Activated T-cell treated with anti-CD3 and anti-CD28 coated beads for 4 hours (primary cell): ENCODE results near the gene GPER1.

Experiments used
- DNase-seq: peaks from one replicate; pipeline ENCODE4 v3.0.0-alpha.2; 2020

Gene GPER1

DNA sequence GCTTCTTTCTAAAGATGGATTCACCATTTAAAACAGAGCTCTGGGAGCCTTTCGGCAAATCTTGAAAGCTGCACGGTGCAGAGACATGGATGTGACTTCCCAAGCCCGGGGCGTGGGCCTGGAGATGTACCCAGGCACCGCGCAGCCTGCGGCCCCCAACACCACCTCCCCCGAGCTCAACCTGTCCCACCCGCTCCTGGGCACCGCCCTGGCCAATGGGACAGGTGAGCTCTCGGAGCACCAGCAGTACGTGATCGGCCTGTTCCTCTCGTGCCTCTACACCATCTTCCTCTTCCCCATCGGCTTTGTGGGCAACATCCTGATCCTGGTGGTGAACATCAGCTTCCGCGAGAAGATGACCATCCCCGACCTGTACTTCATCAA lies 3.7 kb downstream of the GPER1 start:
- no peak for DNase-seq

DNA sequence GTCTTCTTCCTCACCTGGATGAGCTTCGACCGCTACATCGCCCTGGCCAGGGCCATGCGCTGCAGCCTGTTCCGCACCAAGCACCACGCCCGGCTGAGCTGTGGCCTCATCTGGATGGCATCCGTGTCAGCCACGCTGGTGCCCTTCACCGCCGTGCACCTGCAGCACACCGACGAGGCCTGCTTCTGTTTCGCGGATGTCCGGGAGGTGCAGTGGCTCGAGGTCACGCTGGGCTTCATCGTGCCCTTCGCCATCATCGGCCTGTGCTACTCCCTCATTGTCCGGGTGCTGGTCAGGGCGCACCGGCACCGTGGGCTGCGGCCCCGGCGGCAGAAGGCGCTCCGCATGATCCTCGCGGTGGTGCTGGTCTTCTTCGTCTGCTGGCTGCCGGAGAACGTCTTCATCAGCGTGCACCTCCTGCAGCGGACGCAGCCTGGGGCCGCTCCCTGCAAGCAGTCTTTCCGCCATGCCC lies 4.3 kb downstream of the GPER1 start:
- no peak for DNase-seq

DNA sequence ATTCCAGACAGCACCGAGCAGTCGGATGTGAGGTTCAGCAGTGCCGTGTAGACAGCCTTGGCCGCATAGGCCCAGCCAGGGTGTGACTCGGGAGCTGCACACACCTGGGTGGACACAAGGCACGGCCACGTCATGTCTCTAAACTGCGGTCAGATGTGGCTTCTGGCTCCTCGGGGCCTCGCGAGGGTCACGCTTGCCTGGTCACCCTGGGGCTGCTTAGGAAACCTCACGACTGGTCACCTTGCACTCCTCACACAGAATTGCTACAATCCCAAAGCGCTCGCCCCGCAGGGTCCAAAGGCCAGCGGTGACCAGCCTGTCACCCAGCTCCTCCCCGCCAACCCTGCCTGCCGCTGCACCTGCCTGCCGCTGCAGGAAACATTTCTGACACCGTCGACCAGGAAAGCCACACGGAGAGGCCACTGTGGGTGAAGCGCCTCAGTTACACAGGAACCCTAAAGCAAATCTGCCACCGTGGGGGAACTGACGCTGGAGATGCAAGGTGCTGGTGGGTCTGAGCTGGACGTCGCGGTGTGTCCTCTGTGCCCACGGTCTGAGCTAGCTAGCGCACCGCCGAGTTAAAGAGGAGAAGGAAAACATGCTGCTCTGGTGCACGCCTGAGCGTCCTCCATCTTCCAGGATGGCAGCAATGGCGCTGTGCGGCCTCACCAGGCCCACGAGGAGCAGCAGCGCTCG lies 5.0 kb downstream of the GPER1 start:
- no peak for DNase-seq

DNA sequence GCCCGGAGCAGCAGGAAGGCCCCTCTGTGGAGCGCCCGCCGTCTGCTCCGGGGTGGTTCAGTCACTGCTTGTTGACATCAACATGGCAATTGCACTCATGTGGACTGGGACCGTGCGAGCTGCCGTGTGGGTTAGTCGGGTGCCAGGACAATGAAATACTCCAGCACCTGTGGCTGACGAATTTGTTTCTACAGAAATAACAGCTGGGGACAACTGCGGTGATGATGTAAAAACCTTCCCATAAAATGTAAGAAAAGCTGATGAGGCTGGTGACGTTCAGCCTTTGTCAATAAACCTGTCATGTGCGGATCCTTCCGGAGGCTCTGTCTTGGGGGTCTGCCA lies 5.6 kb downstream of the GPER1 start:
- no peak for DNase-seq

DNA sequence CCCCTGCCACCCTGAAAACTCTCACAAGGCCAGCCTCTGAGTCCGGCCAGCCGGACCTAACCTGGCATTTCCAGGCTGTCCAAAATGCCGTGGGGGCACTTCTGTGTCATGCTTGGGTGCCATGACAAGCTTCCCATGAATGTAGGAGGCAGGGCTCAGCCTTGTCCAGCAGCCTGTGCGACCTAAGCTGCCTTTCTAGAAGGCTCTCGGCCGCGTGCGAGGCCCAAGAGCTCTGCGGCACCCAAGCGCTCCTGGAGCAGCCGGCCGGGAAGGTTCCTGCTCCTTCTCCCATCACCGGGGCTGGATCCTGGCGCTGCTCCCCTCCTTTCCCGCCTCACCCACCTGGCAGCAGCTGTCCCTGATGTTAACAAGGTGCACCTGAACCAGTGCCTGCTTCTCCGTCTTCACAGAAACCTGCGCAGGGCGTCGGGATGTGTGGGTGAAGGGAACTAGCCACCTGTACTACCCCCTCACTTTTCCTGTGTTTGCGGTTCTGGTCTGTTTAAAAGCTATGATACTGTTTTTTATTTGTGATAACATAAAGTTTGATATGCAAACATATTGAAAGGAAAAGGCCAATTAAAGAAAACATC lies 6.1 kb downstream of the GPER1 start:
- DNase-seq: no peak

DNA sequence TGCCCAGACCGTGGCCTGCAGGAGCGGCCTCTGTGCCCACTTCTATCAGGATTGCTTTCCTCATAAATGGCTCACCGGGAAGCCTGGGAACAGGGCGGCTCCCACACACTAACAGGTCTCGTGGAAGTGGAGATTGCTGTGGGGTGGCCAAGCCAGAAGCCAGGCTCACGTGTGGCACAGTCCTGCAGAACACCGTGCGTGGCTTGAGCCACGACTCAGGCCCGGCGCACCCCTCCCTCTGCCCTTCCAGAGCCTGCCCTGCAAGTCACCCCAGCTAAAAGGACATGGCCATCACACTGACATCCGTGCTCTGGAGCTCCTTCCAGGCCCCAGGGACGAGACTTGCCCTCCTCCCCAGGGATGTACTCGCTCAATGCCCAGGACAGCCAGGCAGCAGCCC lies 7.0 kb downstream of the GPER1 start:
- DNase-seq: no peak

DNA sequence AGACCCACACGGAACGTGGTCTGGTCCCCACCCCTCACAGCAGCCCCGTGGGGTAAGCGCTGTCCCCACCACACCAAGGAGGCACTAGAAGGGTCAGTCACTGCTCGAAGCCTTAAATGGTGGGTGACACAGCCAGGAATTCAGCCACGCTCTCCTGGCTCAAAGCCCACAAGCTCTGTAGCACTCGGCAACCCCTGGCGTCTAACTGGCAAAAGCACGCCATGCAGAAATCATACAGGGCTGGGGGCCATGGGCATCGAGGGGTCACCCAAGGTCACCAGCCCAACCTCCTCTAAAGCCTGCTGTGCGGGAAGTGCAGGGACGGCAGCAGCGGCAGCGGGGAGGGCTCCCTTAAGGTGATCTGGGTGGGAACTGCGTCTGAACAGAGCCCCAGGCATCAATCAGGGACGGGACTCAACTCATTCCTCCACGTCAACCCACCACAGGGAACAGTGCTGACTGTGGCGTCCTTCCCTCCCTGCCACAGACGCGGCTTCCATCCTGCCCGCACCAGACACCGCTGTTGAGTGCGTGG lies 7.8 kb downstream of the GPER1 start:
- DNase-seq: no peak

DNA sequence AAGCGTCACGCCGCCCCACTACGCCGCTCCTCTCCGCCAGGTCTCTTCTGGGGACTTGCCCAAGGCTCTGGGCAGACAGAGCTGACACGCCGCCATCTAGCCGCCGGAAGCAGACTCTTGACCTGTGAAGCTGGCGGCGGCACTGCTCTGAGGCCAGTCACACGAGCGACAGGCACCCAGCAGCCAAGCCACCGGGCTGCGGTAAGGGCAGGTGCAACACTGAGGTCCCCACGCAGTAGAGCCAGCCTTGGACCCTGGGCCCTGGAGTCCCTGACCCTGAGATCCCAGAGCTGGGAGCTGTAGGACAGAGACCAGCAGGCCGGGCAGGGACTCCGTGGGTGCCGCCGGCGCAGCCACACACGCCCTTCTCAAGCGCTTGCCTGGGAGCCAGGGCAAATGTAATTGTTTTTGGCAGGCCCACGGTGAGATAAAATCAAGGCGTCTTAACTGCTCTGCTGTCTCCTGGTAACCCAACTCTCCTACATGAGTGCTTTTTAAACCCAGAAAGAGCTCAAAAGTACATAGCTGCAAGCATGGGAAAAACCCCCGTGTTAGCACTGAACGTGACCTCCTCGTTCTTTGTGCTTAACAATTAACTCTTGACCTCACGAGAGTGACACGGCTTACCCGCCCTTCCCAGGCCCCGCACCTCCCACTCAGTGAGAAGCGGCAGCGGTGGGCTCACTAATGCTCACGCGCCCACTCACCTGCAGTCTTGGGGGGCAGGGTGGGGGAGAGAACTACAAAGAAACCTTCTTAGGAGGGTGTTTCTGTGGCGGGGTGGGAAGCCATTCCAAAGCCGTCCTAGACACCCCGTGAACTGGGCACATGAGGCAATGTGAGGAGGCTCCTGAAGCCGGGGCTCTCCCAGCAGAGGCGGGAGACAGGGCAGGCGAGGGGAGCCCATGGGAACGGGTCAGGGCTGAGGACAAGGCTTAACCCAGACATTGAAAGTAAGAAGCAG lies 8.5 kb downstream of the GPER1 start:
- no peak for DNase-seq

DNA sequence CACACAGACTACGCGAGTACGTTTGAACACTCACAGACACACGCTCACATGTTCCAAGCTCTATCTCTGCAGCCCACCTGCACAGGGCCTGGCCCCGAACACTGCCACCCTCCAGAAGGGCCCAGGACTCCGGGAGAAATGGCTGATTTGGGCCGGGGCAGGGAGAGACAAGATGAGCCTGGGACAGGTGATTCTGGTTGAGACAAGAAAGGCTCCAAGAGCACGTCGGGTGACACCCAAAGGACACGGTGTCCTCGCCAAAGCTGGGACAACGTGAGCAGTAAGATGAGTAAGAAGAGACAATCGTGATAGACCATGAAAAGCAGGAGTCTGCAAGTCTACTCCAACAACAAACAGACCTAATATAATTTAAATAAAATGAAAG lies 9.2 kb downstream of the GPER1 start:
- no peak for DNase-seq

DNA sequence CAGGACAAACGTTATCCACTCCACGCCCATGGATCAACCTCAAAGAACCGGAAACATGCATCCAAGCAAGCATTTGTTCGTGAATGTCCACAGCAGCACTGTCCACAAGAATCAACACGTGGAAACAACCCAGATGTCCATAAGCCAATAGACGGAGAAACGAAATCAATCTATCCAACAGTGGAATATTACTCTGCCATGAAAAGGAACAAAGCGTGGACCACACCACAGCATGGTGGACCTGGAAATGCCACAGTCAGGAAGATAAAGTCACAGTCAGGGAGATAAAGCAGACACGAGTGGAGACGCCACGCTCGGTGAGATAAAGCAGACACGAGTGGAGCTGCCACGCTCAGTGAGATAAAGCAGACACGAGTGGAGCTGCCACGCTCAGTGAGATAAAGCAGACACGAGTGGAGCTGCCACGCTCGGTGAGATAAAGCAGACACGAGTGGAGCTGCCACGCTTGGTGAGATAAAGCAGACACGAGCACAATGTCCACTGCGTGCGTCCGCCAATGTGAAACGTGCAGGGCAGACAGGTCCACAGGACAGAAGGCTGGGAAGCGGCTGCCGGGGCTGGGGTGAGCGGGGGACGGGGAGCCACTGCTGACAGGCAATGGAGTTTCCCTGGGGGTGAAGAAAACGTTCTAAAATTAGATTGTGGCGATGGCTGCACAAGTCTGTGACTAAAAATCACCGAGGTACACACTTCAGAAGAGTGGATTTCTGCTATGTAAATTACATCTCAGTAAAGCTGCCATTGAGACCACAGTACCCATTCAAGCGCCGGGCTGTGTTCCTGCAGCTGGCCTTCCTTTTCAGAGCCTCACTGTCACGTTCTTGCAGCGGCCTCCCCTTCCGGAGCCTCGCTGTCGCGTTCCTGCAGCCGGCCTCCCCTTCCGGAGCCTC lies 10.6 kb downstream of the GPER1 start:
- no peak for DNase-seq

DNA sequence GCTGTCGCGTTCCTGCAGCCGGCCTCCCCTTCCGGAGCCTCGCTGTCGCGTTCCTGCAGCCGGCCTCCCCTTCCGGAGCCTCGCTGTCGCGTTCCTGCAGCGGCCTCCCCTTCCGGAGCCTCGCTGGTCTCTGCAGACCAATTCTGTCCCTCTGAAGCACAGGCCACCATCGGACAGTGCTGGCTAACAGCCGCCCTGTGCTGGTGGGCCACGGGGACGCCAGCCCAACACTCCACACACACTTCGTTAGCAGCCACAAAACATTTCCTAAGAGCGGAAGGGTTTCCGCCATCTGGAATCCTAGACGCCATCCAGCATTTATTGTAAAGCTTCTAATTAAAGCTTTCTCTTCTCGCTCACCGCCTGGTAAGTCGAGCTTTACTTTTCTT lies 11.2 kb downstream of the GPER1 start:
- DNase-seq: no peak

DNA sequence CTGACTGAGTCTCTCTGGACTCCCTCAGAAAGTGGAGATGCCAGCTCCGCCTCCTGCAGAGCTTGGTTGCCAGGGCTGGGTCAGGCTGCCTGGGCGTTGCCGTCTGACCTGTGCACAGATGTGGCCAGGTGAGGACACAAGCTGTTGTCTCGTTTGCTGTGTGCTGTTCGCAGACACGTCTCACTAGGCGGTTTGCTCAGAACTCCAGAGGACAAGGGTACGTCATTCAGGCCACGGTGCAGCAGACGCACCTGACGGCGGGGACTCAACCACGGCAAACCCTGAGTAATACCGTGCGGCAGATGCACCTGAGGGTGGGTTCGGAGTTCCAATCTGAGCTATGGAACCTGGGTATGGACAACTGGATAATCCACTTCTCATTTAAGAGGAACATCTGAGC lies 11.7 kb downstream of the GPER1 start:
- DNase-seq: no peak

DNA sequence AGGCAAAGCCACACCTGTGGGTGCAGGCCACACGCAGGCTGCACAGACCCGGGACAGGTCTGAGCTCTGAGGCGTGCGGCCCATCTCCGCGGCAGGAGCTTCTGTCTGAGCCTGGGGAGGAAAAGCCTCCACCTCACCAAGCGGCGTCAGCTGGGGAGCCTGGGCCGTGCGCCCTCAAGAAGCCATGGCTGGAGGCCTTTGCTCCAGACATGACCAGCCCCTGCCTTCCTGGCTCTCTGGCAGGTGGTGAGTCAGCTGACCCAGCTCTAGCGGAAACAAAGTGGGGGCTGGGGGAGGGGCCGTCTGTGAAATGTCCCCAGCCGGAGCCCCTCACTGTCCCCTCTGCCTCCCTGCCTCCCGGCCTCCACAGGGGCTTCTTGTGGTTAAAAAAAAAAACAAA lies 12.5 kb downstream of the GPER1 start:
- no peak for DNase-seq

DNA sequence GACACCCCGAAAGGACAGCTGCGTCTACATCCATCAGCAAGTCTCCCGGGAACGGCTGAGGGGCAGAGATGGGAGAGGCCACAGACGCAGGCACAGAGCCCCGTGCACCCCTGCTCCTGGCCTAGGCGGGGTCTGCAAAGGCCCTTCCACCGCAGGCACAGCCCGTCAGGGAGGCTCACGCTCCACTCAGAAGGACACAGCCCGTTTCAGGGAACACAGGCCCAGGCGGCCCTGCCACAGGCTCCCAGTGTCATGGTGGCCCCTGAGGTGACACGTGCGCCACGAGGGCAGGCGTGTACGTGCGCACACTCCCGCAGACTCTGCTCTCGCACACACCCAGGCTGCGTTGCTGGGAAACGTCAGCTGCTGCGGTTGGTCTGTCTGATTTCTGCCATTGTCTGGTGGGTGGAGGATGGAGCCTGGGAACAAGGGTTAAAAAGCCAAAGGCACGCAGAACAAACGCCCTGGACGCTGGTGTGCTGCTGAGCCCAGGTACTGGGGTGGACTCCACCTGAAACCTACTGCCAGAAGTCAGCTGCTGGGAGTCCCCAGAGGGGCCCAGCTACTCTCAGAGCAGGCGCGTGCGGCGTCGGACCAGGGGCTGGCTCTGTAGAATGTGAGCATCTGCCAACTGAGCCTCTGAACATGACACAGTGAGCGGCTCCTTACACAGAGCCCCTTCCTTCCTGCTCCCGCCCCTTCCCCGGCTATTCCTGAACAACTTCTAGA lies 13.1 kb downstream of the GPER1 start:
- DNase-seq: no peak

DNA sequence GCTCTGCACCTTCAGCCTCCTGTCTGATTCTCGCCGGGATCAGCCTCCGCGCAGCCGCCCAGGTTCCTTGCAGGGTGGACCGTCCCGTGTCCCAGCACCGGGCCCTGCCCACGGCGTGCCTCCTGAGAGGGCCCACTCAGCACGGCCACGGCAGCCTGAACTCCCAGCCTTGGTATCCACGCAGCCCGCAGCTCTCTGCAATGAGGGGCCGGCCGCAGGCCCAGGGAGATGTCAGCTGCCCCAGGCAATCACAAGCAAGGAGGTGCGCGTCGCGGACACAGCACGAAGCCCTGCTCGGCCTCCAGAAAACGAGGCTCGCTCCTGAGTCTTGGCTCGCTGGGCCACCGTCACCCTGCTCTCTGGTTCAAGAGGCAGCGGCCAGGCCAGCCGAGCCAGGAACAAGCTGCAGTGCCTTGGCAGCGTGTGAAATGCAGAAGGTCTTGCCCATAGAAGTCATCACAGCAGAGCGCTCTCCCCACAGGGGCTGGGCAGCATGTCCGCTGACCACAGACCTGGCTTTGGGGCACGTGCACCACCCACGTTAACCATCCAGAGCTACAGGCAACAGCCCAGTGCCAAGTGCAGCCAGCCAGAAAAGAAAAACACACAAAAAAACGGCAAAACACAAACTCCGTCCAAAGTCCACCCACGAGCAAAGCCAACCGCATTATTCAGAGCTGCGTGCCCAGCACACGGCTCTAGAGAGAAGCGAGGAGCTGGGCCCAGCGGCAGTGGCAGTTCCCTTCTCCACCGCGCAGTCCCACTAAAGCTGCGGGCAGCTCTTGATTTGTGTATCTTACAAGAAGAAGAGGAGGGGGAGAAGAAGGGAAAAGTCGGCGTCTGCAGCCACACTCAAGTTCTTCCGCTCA lies 13.9 kb downstream of the GPER1 start:
- DNase-seq: no peak

DNA sequence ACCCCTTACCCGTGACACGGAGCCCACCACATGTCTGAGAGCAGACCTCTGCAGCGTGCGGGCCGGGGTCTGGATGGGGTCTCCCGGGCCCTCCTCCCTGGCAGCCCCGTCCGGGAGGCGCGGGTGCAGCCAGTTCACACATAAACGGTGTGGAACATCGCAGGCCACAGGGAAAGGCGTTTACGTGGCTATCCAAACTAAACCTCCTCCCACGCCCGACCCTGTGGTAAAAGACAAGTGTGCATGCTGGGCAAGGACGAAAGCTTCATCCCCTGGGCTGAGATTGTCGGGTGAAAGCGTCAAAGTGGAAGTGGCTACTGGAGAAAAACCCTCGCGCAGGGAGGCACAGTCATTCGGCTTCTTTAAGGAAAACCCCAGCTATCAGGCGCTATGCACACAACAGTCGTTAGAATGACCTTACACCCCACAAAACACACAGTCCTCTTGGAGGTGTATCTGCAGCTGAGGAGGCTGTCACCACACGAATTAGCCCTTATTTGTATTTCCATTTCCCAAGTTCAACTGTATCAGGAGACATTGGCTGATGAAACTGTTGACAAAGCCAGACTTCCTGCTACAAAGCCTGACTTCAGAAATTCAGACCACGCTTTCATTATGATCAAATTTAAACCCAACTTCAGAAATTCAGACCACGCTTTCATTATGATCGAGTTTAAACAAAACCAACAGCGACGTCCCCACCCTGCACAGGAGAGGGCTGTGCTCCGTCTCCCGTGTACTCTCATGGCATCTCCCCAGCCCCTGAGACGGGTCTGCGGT lies 15.3 kb downstream of the GPER1 start:
- no peak for DNase-seq

DNA sequence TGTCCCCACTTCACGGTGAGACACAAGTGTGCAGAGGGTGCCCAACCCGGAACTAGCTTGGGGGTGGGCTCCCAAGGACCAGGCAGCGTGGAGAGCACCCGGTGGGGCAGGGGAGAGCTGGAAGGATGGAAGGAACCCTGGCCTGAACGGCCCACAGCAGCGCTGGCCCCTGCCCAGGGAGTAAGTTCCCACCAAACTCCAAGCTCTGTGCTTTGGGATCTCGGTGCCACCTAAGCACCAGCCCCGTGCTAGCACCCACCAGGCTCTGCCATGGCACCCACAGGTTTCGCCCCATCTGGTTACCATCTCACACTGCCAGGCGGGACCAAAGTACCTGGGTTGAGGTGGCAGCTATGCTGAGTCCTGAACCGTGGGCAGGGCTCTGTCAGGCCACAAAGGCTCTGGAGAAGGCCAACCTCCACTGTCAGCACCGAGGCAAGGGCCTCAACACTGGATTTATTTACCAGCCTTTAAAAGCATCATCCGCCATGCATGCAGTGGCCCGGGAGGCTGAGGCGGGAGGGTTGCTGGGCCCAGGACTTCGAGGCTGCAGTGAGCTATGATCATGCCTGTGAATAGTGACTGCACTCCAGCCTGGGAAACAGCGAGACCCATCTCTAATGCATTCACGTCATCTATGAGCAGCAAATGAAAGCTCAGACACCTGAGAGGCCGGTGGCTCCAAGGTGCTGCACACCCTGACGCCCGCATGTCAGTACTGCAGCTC lies 16.0 kb downstream of the GPER1 start:
- DNase-seq: no peak

DNA sequence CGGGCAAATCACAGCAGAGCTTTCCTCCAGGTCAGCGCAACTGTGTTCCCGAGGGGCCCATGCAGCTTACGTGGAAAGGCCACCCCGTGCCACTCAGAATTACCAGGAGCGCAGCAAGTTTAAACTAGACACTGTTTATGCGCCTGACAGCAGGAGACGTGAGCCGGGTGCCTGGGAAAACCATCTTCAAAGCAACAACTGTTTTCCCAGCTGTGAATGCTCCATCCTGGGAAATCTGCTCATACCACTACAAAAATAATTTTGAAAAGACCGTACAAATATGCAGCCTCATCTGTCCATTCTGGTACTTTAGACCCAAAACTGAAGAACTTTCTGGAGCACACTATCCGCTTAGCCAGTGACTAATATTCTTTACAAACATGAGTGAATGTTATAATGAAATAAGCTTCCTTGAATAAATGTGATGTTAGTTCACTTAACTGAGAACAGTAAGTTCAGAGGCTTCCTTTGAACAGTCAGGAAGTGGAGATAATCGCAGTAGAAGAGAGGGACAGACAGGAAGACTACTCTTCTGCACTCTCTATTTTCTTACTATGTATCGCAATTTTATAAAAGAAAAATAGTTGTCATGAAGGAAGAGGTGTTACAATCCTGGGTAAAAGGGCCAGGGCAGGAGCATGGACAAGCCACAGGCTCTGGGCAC lies 16.7 kb downstream of the GPER1 start:
- no peak for DNase-seq

DNA sequence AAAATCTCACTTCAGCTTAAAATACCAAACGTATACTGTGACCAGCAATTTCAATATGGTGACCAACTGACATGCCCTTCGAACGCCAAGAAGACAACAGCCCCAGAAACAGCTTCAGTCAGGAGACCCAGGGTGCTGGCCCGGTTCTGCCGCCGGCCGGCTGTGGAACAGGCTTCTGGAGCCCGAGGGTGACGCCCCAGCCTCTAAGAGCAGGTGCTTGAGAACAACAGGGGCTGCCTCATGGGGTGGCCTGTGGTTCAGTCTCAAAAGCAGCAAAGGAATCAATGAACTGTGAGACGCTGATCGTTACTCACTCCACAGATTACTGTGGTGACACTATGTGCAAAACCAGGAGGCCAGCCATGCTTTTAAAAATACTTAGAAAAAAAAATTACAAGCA lies 17.3 kb downstream of the GPER1 start:
- no peak for DNase-seq
